ENCODE measurements around the gene ALAS1.

ALAS1 gene

DNA sequence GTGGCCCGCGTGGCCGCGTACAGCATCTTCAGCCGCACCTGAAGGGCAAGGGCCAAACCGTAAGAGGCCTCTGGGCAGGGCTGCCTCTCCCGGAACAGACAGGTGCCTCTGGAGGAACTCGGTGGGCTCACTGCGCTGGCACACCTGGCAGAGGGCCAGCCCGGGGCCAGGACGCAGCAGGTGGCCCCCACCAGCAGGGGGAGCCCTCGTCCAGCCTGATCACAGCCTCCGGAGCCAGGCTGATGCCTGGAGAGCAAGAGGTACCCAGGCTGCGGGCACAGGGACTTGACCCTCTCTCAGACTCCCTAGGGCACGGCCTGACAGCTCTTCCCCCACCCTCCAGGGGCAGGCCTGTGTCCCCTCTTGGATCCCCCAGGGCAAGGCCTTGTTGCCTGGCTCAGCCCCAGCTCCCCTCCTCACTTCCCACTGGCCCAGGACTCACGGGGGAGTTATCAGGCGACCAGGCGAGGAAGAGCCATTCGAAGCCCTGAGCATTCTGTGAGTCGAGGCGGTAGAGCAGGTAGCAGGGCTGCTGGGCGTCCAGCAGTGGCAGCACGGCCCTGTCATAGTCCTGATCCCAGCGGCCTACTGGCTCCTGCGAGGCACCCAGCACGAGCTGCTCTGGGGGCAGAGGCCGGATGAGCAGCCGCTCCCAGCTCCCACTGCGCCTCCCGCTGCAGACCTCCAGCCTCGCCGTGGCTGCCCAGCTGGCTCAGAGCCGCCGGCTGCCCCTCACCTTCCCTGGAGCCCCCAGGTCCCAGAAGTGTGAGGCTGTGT lies 33.7 kb downstream of the ALAS1 start:
- peaks cover 30% of the 10 kb centered on the region for H3K36me3 ChIP-seq (ENCODE audit: insufficient read depth, low read length)
- H3K4me3 ChIP-seq (ENCODE audit: low read length): no peak overlapping the region
- H3K9ac ChIP-seq (ENCODE audit: low read depth, low read length): no peak overlapping the region
- no peaks in the 10 kb centered on the region for H3K27me3 ChIP-seq (ENCODE audit: insufficient read depth, low read length)
- H3K27ac ChIP-seq (ENCODE audit: low read depth, low read length): no peak overlapping the region
- H3K4me1 ChIP-seq (ENCODE audit: insufficient read depth, low read length): 0 out of 2 replicates have a peak, but pooled peaks cover 2% of the 10 kb centered on the region
- WGBS: 88% methylated on average over 34 of the region's 34 CpGs
- no peaks in the 10 kb centered on the region for H3K9me3 ChIP-seq (ENCODE audit: insufficient read depth, low read depth, low read length)

- Histone ChIP-seq H3K4me3 (ENCODE audit: low read length) (no peak overlapping the region), H3K4me1 (ENCODE audit: insufficient read depth, low read length) (peaks cover 10% of the 10 kb centered on the region), H3K36me3 (ENCODE audit: insufficient read depth, low read length) (peaks cover 30% of the 10 kb centered on the region), H3K27me3 (ENCODE audit: insufficient read depth, low read length) (no peaks in the 10 kb centered on the region), H3K27ac (ENCODE audit: low read depth, low read length) (no peak overlapping the region), H3K9ac (ENCODE audit: low read depth, low read length) (no peak overlapping the region), H3K9me3 (ENCODE audit: insufficient read depth, low read depth, low read length) (no peaks in the 10 kb centered on the region)
- 92% methylated on average over 27 of the region's 28 CpGs for WGBS
These were observed 34.5 kb downstream of the ALAS1 start for GRCh38 chr3:52232279-52233107.

- H3K4me1 ChIP-seq (ENCODE audit: insufficient read depth, low read length): peaks cover 16% of the 10 kb centered on the region
- no peak overlapping the region for H3K9ac ChIP-seq (ENCODE audit: low read depth, low read length)
- no peaks in the 10 kb centered on the region for H3K9me3 ChIP-seq (ENCODE audit: insufficient read depth, low read depth, low read length)
- H3K27ac ChIP-seq (ENCODE audit: low read depth, low read length): no peak overlapping the region
- no peak overlapping the region for H3K4me3 ChIP-seq (ENCODE audit: low read length)
- H3K36me3 ChIP-seq (ENCODE audit: insufficient read depth, low read length): peaks cover 30% of the 10 kb centered on the region
- H3K27me3 ChIP-seq (ENCODE audit: insufficient read depth, low read length): no peaks in the 10 kb centered on the region
- 92% methylated on average over 5 of the region's 5 CpGs for WGBS
These were observed 35.2 kb downstream of the ALAS1 start for GRCh38 chr3:52233108-52233591.

DNA sequence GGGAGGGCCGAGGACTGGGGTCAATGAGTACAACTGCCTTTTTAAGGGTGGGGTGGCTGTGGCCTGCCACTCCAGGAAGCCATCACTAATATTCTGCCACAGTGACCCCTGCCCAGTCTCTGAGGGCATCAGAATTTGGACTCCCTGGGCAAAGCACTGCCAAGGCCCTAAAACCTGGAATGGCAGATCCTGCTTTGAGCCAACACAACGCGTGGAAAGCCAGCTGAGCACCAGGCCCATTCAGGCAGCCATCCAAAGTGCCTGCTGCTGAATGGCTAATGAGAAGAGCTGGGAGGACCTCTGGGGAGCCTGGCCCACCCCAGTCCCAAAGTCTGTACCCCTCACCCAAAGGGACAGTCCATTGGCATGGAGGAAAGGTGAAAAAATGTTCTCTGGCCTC lies 36.0 kb downstream of the ALAS1 start:
- H3K9ac ChIP-seq (ENCODE audit: low read depth, low read length): no peak overlapping the region
- peaks cover 24% of the 10 kb centered on the region for H3K36me3 ChIP-seq (ENCODE audit: insufficient read depth, low read length)
- peaks cover 19% of the 10 kb centered on the region for H3K4me1 ChIP-seq (ENCODE audit: insufficient read depth, low read length)
- WGBS: 97% methylated on average over 3 of the region's 3 CpGs
- H3K27me3 ChIP-seq (ENCODE audit: insufficient read depth, low read length): no peaks in the 10 kb centered on the region
- H3K27ac ChIP-seq (ENCODE audit: low read depth, low read length): no peak overlapping the region
- no peaks in the 10 kb centered on the region for H3K9me3 ChIP-seq (ENCODE audit: insufficient read depth, low read depth, low read length)
- no peak overlapping the region for H3K4me3 ChIP-seq (ENCODE audit: low read length)

- Histone ChIP-seq H3K4me1 (ENCODE audit: insufficient read depth, low read length) (peaks cover 19% of the 10 kb centered on the region), H3K27me3 (ENCODE audit: insufficient read depth, low read length) (no peaks in the 10 kb centered on the region), H3K9me3 (ENCODE audit: insufficient read depth, low read depth, low read length) (no peaks in the 10 kb centered on the region), H3K36me3 (ENCODE audit: insufficient read depth, low read length) (peaks cover 16% of the 10 kb centered on the region), H3K27ac (ENCODE audit: low read depth, low read length) (no peak overlapping the region), H3K9ac (ENCODE audit: low read depth, low read length) (no peak overlapping the region), H3K4me3 (ENCODE audit: low read length) (no peak overlapping the region)
- 86% methylated on average over 15 of the region's 15 CpGs for WGBS
These were observed 36.8 kb downstream of the ALAS1 start for GRCh38 chr3:52234516-52235447.

DNA sequence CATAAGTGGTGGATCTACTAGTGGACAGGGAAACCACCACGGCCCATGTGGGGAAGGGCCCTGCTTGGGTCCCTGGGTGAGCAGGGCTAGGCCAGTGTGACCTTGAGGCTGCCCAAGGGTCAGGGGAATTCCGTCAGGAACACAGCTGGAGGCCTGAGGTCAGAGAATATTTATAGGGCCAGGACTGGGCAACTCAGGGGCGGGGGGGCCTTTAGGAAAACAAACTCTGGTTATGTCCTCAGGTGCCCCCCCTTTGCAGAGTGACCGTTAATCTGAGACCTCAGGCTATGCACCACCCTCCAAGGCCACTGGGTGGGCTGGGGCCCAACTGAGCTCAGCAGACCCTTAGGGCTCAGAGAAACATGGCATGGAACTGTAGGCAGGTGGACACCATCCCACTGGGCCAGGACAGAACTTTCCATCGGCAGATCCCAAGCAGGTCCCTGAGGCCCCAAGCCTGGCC lies 38.5 kb downstream of the ALAS1 start:
- Histone ChIP-seq H3K36me3 (ENCODE audit: insufficient read depth, low read length) (no peaks in the 10 kb centered on the region), H3K4me1 (ENCODE audit: insufficient read depth, low read length) (peaks cover 23% of the 10 kb centered on the region), H3K27me3 (ENCODE audit: insufficient read depth, low read length) (no peaks in the 10 kb centered on the region), H3K9ac (ENCODE audit: low read depth, low read length) (no peak overlapping the region), H3K27ac (ENCODE audit: low read depth, low read length) (no peak overlapping the region), H3K9me3 (ENCODE audit: insufficient read depth, low read depth, low read length) (no peaks in the 10 kb centered on the region), H3K4me3 (ENCODE audit: low read length) (no peak overlapping the region)
- WGBS: 82% methylated on average over 5 of the region's 5 CpGs

DNA sequence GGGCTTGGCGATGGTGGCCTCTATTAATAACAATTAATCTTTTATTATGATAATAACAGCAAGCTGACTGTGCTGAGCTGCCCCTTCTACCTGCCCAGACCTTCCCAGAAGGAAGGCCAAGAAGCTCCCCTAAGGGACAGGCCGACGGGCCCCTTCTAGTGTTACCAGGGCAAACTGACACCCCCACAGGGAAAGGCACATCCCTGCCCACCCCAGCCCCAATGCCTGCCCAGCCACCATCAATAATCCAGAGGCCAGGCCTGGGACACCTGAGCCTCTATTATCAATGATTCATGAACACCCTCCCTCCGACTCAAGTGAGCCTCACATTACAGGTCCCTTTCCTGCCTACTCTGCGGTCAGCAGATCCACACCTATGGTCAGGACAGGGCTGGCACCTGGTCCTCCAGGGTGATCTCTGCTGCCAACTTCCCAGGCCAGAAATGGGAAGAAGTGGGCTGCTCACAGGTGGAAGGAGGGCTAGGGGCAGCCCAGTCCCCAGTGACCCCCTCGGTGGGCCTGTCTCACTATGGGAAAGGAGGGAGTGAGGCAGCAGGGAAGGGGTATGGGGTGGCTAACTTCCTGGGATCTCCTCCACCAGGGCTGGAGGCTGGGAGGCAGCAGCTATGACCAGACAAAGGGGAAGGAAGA lies 39.2 kb downstream of the ALAS1 start:
- Histone ChIP-seq H3K27ac (ENCODE audit: low read depth, low read length) (peak overlapping the region; percentile 54), H3K9me3 (ENCODE audit: insufficient read depth, low read depth, low read length) (no peaks in the 10 kb centered on the region), H3K4me3 (ENCODE audit: low read length) (peak overlapping the region; percentile 89), H3K27me3 (ENCODE audit: insufficient read depth, low read length) (no peaks in the 10 kb centered on the region), H3K36me3 (ENCODE audit: insufficient read depth, low read length) (no peaks in the 10 kb centered on the region), H3K9ac (ENCODE audit: low read depth, low read length) (peak overlapping the region; percentile 3; the same call in 1 of the 2 replicates), H3K4me1 (ENCODE audit: insufficient read depth, low read length) (peaks cover 23% of the 10 kb centered on the region)
- WGBS: 79% methylated on average over 5 of the region's 6 CpGs

DNA sequence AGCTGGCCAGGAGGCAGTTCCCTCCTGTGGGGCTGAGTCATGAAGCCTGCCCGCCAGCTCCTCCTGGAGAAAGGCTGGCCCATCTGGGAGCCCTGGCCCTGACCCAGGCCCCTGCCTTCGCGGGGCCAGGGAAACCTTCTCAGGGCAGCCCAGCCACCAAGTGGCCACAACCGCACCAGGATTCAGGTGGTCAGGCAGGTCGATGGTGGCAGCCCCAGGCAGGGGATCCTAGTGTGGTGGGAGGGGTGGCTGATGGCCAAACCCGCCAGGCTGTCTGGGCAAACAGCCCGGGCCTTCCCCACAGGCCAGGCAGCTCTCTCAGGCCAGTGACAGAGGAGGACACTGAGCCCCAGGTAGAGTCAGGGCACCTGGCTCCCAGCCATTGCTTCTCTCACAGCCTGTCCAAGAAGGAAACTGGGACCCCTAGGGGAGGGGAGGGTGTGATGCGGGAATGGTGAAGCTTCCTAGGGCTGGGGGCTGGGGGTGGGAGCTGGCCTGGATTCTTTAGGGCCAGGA lies 39.8 kb downstream of the ALAS1 start:
- Histone ChIP-seq H3K36me3 (ENCODE audit: insufficient read depth, low read length) (no peaks in the 10 kb centered on the region), H3K27ac (ENCODE audit: low read depth, low read length) (peak overlapping the region; percentile 54; the same call in 1 of the 2 replicates), H3K9me3 (ENCODE audit: insufficient read depth, low read depth, low read length) (no peaks in the 10 kb centered on the region), H3K4me1 (ENCODE audit: insufficient read depth, low read length) (peaks cover 23% of the 10 kb centered on the region), H3K27me3 (ENCODE audit: insufficient read depth, low read length) (no peaks in the 10 kb centered on the region), H3K4me3 (ENCODE audit: low read length) (peak overlapping the region; percentile 89), H3K9ac (ENCODE audit: low read depth, low read length) (peak overlapping the region; percentile 3; the same call in 1 of the 2 replicates)
- WGBS: 33% methylated on average over 8 of the region's 8 CpGs

GRCh38 chr3:52238193-52238760 lies 40.3 kb downstream of the ALAS1 start:
- Histone ChIP-seq H3K27ac (ENCODE audit: low read depth, low read length) (no peak overlapping the region; the same call in 1 of the 2 replicates), H3K9ac (ENCODE audit: low read depth, low read length) (no peak overlapping the region), H3K36me3 (ENCODE audit: insufficient read depth, low read length) (no peaks in the 10 kb centered on the region), H3K9me3 (ENCODE audit: insufficient read depth, low read depth, low read length) (no peaks in the 10 kb centered on the region), H3K4me1 (ENCODE audit: insufficient read depth, low read length) (peaks cover 23% of the 10 kb centered on the region), H3K27me3 (ENCODE audit: insufficient read depth, low read length) (no peaks in the 10 kb centered on the region), H3K4me3 (ENCODE audit: low read length) (peak overlapping the region; percentile 89)
- 15% methylated on average over 11 of the region's 11 CpGs for WGBS

Measured in HUES64 (cell line).